ENCODE data around the gene MB. TPM values are rescaled to one million over a fixed set of nuclear protein-coding genes. Genes with fewer than 3 reads are reported as not detected.

The MB gene
- total and polyA plus RNA-seq, 12 donors = 0.35 to 32.8 (median 2.0) TPM

DNA sequence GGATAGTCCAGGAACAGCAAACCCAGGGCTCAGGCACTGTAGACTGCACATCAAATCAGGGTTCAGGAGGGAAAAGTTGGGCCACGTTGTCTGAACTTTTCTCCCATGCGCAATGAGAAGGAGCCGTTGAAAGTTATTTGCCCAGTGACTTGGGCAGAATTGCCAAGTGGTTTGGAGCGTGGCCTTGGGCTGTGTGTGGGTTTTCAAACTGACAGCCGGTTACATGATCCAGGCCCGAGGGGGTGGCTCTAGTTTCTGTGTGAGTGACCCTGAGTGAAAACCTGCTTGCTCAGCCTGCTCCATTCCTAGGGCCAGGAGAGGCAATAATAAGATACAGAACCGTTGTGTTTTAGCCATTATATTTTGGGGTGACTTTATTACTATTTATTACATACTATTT, 20.3 kb downstream of the MB start:
- 31 to 47% (median 43%) methylated on average over 7 of the region's 7 CpGs for WGBS, 4 donors
- H3K4me3 ChIP-seq = no peak overlapping the region
- peak; percentile 69 to 91 (median 87) for DNase-seq
- TF ChIP-seq POLR2A (IDR thresholded peaks at IDR 0.05) = no peak
- TF ChIP-seq, protein P1, sequence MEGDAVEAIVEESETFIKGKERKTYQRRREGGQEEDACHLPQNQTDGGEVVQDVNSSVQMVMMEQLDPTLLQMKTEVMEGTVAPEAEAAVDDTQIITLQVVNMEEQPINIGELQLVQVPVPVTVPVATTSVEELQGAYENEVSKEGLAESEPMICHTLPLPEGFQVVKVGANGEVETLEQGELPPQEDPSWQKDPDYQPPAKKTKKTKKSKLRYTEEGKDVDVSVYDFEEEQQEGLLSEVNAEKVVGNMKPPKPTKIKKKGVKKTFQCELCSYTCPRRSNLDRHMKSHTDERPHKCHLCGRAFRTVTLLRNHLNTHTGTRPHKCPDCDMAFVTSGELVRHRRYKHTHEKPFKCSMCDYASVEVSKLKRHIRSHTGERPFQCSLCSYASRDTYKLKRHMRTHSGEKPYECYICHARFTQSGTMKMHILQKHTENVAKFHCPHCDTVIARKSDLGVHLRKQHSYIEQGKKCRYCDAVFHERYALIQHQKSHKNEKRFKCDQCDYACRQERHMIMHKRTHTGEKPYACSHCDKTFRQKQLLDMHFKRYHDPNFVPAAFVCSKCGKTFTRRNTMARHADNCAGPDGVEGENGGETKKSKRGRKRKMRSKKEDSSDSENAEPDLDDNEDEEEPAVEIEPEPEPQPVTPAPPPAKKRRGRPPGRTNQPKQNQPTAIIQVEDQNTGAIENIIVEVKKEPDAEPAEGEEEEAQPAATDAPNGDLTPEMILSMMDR (IDR thresholded peaks at IDR 0.05) = no peak
- intact Hi-C loops (cut with DNase I) = no loop called here
- no peak overlapping the region for H3K27ac ChIP-seq
- H3K4me1 ChIP-seq (replicated peaks in 1 of 2) = peaks cover 0 to 6% of the 10 kb centered on the region in 2 donors
- H3K9me3 ChIP-seq (replicated peaks in 1 of 3) = no peaks in the 10 kb centered on the region
- H3K27me3 ChIP-seq = no peaks in the 10 kb centered on the region
- H3K36me3 ChIP-seq (replicated peaks in 1 of 2) = no peaks in the 10 kb centered on the region

DNA sequence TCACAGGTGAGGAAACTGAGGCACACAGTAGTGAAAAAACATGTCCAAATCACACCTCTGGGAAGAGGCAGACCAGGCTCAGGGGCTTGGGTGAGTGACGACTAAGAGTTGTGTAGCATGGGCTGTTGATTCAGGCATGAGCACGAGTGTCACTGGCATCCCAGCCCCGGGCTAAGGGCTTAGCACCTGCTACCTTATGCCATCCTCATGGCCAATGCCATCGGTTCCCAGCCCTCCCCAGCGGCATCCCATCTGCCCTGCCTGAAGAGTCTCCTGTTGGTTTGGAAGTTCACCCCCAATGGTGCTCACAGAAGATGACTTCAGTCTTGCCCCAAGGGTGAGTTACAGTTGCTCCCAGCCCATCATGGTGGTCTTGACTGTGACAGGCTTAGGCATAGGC, 22.4 kb downstream of the MB start:
- H3K27me3 ChIP-seq = no peaks in the 10 kb centered on the region
- intact Hi-C loops (cut with DNase I) = no loop called here
- no peaks in the 10 kb centered on the region for H3K36me3 ChIP-seq (replicated peaks in 1 of 2)
- no peak for DNase-seq
- no peak overlapping the region for H3K27ac ChIP-seq
- 92 to 98% (median 97%) methylated on average over 5 of the region's 5 CpGs for WGBS, 4 donors
- TF ChIP-seq POLR2A (IDR thresholded peaks at IDR 0.05) = no peak
- TF ChIP-seq, protein P1 (IDR thresholded peaks at IDR 0.05) = no peak
- peaks cover 0 to 6% of the 10 kb centered on the region in 2 donors for H3K4me1 ChIP-seq (replicated peaks in 1 of 2)
- H3K4me3 ChIP-seq = no peak overlapping the region
- H3K9me3 ChIP-seq (replicated peaks in 1 of 3) = no peaks in the 10 kb centered on the region

DNA sequence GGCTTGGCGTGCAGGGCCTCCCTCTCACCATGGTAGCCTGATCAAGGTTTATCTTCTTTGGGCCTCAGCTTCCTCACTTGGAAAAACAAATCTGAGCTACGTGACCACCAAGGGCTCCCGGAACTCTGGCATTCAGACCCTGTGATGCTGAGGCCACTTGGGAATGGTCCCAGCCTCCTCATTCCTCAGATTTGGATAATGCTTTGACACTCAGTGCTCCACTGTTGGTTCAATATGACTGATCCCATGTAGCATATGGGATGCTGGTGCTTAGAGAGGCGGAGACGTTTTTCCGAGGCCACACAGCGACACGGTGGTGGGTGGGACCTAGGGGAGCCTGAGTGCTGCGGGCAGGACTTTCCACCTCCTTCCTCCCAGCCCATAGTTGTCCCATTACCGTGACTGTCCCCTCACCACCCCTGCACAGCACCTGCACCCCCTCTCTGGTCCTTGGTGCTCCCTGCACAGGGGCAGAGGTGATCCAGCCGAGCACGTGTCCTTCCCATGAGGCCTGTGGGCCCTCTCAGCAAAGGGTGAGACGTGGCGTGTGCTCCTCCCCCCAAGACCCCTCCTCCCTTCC, 23.1 kb downstream of the MB start:
- Histone ChIP-seq H3K36me3 (replicated peaks in 1 of 2) (no peaks in the 10 kb centered on the region), H3K27me3 (no peaks in the 10 kb centered on the region), H3K4me1 (replicated peaks in 1 of 2) (peaks cover 0 to 6% of the 10 kb centered on the region in 2 donors), H3K9me3 (replicated peaks in 1 of 3) (no peaks in the 10 kb centered on the region), H3K27ac (no peak overlapping the region), H3K4me3 (no peak overlapping the region)
- intact Hi-C loops (cut with DNase I) = no loop called here
- 81 to 85% (median 84%) methylated on average over 11 to 14 of the region's 14 CpGs for WGBS, 4 donors
- no peak for DNase-seq
- no peak for TF ChIP-seq POLR2A (IDR thresholded peaks at IDR 0.05)
- TF ChIP-seq, protein P1 (IDR thresholded peaks at IDR 0.05) = no peak

DNA sequence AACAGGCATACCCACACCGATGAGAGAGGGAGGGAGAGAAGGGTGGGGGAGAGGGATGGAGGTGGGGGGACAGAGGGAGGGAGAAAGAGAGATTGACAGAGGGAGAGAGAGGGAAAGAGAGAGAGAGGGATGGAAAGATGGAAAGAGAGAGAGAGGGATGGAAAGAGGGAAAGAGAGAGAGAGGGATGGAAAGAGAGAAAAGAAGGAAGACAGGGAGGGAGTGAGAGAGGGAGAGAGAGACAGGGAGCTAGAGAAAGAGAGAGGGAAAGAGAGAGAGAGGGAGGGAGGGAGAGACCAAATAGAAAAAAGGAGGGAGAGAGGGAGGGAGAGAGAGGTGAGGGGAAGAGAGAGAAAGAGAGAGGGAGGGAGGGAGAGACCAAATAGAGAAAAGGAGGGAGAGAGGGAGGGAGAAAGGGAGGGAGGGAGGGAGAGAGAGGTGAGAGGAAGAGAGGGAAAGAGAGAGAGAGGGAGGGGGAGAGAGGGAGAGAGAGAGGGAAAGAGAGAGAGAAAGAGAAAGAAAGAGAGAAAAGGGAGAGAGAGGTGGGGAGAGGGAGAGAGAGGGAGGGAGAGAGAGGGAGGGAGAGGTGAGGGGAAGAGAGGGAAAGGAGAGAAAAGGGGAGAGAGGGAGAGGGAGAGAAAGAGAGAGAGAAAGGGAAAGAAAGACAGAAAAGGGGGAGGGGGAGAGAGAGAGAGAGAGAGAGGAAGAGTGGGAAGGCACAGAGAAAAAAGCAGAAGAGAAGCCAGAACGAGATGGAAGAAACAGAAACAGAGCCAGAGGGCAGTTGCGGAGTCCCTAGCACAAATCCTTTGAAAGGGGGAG, 23.8 kb downstream of the MB start:
- TF ChIP-seq POLR2A (IDR thresholded peaks at IDR 0.05) = no peak
- TF ChIP-seq, protein P1 (IDR thresholded peaks at IDR 0.05) = no peak
- H3K36me3 ChIP-seq (replicated peaks in 1 of 2) = no peaks in the 10 kb centered on the region
- no peak overlapping the region for H3K27ac ChIP-seq
- DNase-seq = no peak
- WGBS, 4 donors = 45 to 58% (median 55%) methylated on average over 3 of the region's 3 CpGs
- intact Hi-C loops (cut with DNase I) = no loop called here
- H3K4me1 ChIP-seq (replicated peaks in 1 of 2) = peaks cover 0 to 6% of the 10 kb centered on the region in 2 donors
- H3K4me3 ChIP-seq = no peak overlapping the region
- H3K9me3 ChIP-seq (replicated peaks in 1 of 3) = no peaks in the 10 kb centered on the region
- H3K27me3 ChIP-seq = no peaks in the 10 kb centered on the region
